ENCODE data around the gene GPAM. TPM values are rescaled to one million over a fixed set of nuclear protein-coding genes. Genes with fewer than 3 reads are reported as not detected.

Gene GPAM
- total and polyA plus RNA-seq, 2 experiments from 2014 or later: 4.7 to 11.1 TPM

GRCh38 chr10:112195224-112195623 lies 11.7 kb upstream of the GPAM start:
- no peaks in the 10 kb centered on the region for H3K27me3 ChIP-seq
- TF ChIP-seq CTCF (IDR thresholded peaks at IDR 0.05; ENCODE audit: low read depth, low read length): no peak
- no peak overlapping the region for H3K27ac ChIP-seq
- no peak for DNase-seq (ENCODE audit: low read depth in 1 of 2, low spot score in 1 of 2)
- H3K36me3 ChIP-seq: no peaks in the 10 kb centered on the region
- H3K9me3 ChIP-seq (ENCODE audit: low read depth): no peaks in the 10 kb centered on the region
- no peaks in the 10 kb centered on the region for H3K4me1 ChIP-seq (ENCODE audit: low read depth)
- no peak overlapping the region for H3K4me3 ChIP-seq

GRCh38 chr10:112191791-112192190 lies 8.2 kb upstream of the GPAM start:
- Histone ChIP-seq H3K9me3 (ENCODE audit: low read depth) (no peaks in the 10 kb centered on the region), H3K27me3 (no peaks in the 10 kb centered on the region), H3K4me1 (ENCODE audit: low read depth) (no peaks in the 10 kb centered on the region), H3K4me3 (no peak overlapping the region), H3K27ac (no peak overlapping the region), H3K36me3 (no peaks in the 10 kb centered on the region)
- DNase-seq (ENCODE audit: low read depth in 1 of 2, low spot score in 1 of 2): no peak
- no peak for TF ChIP-seq CTCF (IDR thresholded peaks at IDR 0.05; ENCODE audit: low read depth, low read length)

- Histone ChIP-seq H3K4me1 (ENCODE audit: low read depth) (no peaks in the 10 kb centered on the region), H3K4me3 (no peak overlapping the region), H3K27ac (no peak overlapping the region), H3K9me3 (ENCODE audit: low read depth) (no peaks in the 10 kb centered on the region), H3K27me3 (no peaks in the 10 kb centered on the region), H3K36me3 (no peaks in the 10 kb centered on the region)
- DNase-seq (ENCODE audit: low read depth in 1 of 2, low spot score in 1 of 2): no peak
- no peak for TF ChIP-seq CTCF (IDR thresholded peaks at IDR 0.05; ENCODE audit: low read depth, low read length)
These were observed 7.6 kb upstream of the GPAM start for GRCh38 chr10:112191041-112191590.

GRCh38 chr10:112189465-112189864 lies 5.9 kb upstream of the GPAM start:
- Histone ChIP-seq H3K27me3 (no peaks in the 10 kb centered on the region), H3K4me1 (ENCODE audit: low read depth) (peaks cover under 1% of the 10 kb centered on the region), H3K4me3 (no peak overlapping the region), H3K27ac (no peak overlapping the region), H3K36me3 (no peaks in the 10 kb centered on the region), H3K9me3 (ENCODE audit: low read depth) (no peaks in the 10 kb centered on the region)
- TF ChIP-seq CTCF (IDR thresholded peaks at IDR 0.05; ENCODE audit: low read depth, low read length): no peak
- no peak for DNase-seq (ENCODE audit: low read depth in 1 of 2, low spot score in 1 of 2)

GRCh38 chr10:112187527-112187926 lies 4.0 kb upstream of the GPAM start:
- Histone ChIP-seq H3K27me3 (no peaks in the 10 kb centered on the region), H3K4me1 (ENCODE audit: low read depth) (peaks cover 2% of the 10 kb centered on the region), H3K27ac (no peak overlapping the region), H3K36me3 (no peaks in the 10 kb centered on the region), H3K4me3 (no peak overlapping the region), H3K9me3 (ENCODE audit: low read depth) (no peaks in the 10 kb centered on the region)
- DNase-seq (ENCODE audit: low read depth in 1 of 2, low spot score in 1 of 2): no peak
- no peak for TF ChIP-seq CTCF (IDR thresholded peaks at IDR 0.05; ENCODE audit: low read depth, low read length)

GRCh38 chr10:112185959-112186358 lies 2.4 kb upstream of the GPAM start:
- DNase-seq (ENCODE audit: low read depth in 1 of 2, low spot score in 1 of 2): no peak
- TF ChIP-seq CTCF (IDR thresholded peaks at IDR 0.05; ENCODE audit: low read depth, low read length): no peak
- Histone ChIP-seq H3K4me3 (no peak overlapping the region), H3K9me3 (ENCODE audit: low read depth) (no peaks in the 10 kb centered on the region), H3K4me1 (ENCODE audit: low read depth) (peaks cover 8% of the 10 kb centered on the region), H3K27me3 (no peaks in the 10 kb centered on the region), H3K27ac (no peak overlapping the region), H3K36me3 (no peaks in the 10 kb centered on the region)
